ENCODE results near the gene FPR3. TPM values are rescaled to one million over a fixed set of nuclear protein-coding genes. Genes with fewer than 3 reads are reported as not detected.

The FPR3 gene, protein sequence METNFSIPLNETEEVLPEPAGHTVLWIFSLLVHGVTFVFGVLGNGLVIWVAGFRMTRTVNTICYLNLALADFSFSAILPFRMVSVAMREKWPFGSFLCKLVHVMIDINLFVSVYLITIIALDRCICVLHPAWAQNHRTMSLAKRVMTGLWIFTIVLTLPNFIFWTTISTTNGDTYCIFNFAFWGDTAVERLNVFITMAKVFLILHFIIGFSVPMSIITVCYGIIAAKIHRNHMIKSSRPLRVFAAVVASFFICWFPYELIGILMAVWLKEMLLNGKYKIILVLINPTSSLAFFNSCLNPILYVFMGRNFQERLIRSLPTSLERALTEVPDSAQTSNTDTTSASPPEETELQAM
- total RNA-seq, result not detected in 2 replicates
- long read RNA-seq, result 0 reads

DNA sequence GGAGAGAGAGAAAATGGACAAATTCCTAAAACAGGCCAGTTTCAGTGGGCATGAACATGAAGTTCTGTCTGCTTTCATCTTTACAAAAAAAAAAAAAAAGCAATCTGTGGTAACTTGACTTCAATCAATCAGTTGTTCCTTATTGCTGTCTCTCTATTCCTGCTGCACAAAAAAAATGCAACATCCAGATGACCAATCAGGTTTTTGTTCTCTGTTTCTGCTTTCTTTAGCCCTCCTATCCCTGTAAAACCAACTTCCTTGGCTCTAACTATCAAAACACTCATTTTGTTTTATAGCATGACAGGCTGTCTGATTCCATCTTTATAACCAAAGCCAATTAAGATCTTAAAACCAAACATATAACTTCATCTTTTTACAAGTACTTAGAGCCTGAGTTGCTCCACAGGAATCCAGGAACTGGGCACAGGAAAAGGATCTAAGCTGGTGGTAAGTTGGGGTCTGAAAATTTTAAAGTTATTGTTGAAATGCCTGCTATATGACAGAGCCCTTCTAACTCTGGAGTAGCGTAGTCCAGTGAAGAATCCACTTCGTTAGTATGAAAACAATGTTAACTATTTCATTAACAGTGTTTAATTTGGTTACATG lies at the start of gene FPR3:
Gene FPR3, plus strand, starts transcription at position 273 of the 606 bp plus-strand sequence. CDS start 28,592 bp downstream, outside the sequence.
- peaks cover 23% of the 10 kb centered on the region for H3K9me3 Mint-ChIP-seq (ENCODE audit: low read depth)
- no peak within 1 kb of the TSS for H3K4me3 Mint-ChIP-seq (ENCODE audit: low read depth)
- no peaks in the 10 kb centered on the region for H3K4me1 Mint-ChIP-seq (ENCODE audit: low read depth)

DNA sequence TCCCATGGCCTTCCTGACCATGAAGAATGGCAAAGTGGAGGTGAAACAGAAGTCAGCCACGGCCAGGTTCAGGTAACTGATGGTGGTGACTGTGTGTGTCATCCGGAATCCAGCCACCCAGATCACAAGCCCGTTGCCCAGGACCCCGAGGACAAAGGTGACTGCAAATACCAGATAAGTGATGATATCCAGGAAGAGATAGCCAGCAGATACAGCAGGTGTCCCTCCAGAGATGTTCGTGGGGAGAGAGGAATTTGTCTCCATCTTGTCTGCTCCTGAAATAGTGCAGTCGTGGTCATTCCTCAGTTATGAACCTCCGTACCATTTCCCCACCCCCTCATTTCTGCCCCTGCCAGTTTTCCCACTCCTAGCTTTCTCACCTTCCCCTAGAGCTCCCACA lies 48.2 kb upstream of the FPR3 start:
- H3K36me3 Mint-ChIP-seq (ENCODE audit: insufficient read depth), result no peaks in the 10 kb centered on the region
- TF ChIP-seq, protein P1, sequence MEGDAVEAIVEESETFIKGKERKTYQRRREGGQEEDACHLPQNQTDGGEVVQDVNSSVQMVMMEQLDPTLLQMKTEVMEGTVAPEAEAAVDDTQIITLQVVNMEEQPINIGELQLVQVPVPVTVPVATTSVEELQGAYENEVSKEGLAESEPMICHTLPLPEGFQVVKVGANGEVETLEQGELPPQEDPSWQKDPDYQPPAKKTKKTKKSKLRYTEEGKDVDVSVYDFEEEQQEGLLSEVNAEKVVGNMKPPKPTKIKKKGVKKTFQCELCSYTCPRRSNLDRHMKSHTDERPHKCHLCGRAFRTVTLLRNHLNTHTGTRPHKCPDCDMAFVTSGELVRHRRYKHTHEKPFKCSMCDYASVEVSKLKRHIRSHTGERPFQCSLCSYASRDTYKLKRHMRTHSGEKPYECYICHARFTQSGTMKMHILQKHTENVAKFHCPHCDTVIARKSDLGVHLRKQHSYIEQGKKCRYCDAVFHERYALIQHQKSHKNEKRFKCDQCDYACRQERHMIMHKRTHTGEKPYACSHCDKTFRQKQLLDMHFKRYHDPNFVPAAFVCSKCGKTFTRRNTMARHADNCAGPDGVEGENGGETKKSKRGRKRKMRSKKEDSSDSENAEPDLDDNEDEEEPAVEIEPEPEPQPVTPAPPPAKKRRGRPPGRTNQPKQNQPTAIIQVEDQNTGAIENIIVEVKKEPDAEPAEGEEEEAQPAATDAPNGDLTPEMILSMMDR (IDR thresholded peaks at IDR 0.05; ENCODE audit: unreplicated experiment), result no peak
- H3K4me1 Mint-ChIP-seq (ENCODE audit: low read depth), result no peaks in the 10 kb centered on the region
- peaks cover 16% of the 10 kb centered on the region for H3K27me3 Mint-ChIP-seq
- H3K9me3 Mint-ChIP-seq (ENCODE audit: low read depth), result peaks cover 6% of the 10 kb centered on the region
- H3K27ac Mint-ChIP-seq, result no peak overlapping the region
- DNase-seq (ENCODE audit: low spot score, unreplicated experiment), result no peak
- H3K4me3 Mint-ChIP-seq (ENCODE audit: low read depth), result no peak overlapping the region

More for the DNA sequence above, at the start of gene FPR3:
- Mint-ChIP-seq H3K27ac (no peak within 1 kb of the TSS), H3K36me3 (ENCODE audit: insufficient read depth) (no peaks in the 10 kb centered on the region), H3K27me3 (no peaks in the 10 kb centered on the region)
- no peak for DNase-seq (ENCODE audit: low spot score, unreplicated experiment)
- TF ChIP-seq, protein P1 (IDR thresholded peaks at IDR 0.05; ENCODE audit: unreplicated experiment), result no peak

GRCh38 chr19:51749979-51750378 lies 45.0 kb upstream of the FPR3 start:
- Mint-ChIP-seq H3K9me3 (ENCODE audit: low read depth) (peaks cover 6% of the 10 kb centered on the region), H3K4me3 (ENCODE audit: low read depth) (no peak overlapping the region), H3K36me3 (ENCODE audit: insufficient read depth) (no peaks in the 10 kb centered on the region), H3K4me1 (ENCODE audit: low read depth) (no peaks in the 10 kb centered on the region), H3K27me3 (peaks cover 10% of the 10 kb centered on the region), H3K27ac (no peak overlapping the region)
- no peak for DNase-seq (ENCODE audit: low spot score, unreplicated experiment)
- TF ChIP-seq, protein P1 (IDR thresholded peaks at IDR 0.05; ENCODE audit: unreplicated experiment), result no peak

DNA sequence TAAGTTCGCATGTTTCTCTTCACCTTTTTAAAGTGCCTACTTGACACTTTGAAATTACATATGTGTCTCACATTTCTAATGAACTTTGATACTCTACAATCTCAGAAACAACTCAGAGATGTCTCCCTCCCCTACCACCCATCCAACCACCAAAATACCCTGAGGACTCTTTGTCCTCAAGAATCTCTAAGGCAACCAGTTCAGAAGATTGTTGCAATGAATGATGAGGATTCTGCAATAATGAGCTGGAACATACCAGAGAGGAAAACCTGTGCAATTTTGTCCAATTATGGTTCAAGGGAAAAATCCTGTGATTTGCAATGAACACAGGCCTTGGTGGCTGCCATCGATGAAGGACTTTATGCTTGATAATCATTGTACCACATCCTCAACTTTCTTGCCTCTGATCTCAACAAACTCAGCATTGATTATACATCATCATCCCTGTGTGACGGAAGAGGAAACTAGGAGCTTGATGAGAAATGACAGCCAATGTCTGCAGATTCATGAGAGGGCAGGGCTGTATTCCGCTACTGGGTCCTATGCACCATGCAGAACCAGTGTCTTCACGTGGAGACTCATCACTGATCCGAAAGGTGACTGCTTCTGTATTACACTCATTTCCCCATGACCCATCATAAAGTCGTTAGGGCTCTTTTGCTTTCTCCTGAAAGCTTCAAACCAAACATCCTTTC lies 44.4 kb upstream of the FPR3 start:
- Mint-ChIP-seq H3K27me3 (peaks cover 13% of the 10 kb centered on the region), H3K27ac (no peak overlapping the region), H3K4me1 (ENCODE audit: low read depth) (no peaks in the 10 kb centered on the region), H3K9me3 (ENCODE audit: low read depth) (peaks cover 10% of the 10 kb centered on the region), H3K36me3 (ENCODE audit: insufficient read depth) (no peaks in the 10 kb centered on the region), H3K4me3 (ENCODE audit: low read depth) (no peak overlapping the region)
- no peak for DNase-seq (ENCODE audit: low spot score, unreplicated experiment)
- TF ChIP-seq, protein P1 (IDR thresholded peaks at IDR 0.05; ENCODE audit: unreplicated experiment), result no peak

GRCh38 chr19:51751655-51752054 lies 43.3 kb upstream of the FPR3 start, which contains the start of gene FPR1:
FPR1 (minus strand) TSS chr19:51751878; CDS start chr19:51746994, 4,884 bp downstream.
- Mint-ChIP-seq H3K9me3 (ENCODE audit: low read depth) (peaks cover 12% of the 10 kb centered on the region), H3K4me1 (ENCODE audit: low read depth) (no peaks in the 10 kb centered on the region), H3K4me3 (ENCODE audit: low read depth) (no peak within 1 kb of the TSS), H3K36me3 (ENCODE audit: insufficient read depth) (no peaks in the 10 kb centered on the region), H3K27me3 (peaks cover 15% of the 10 kb centered on the region), H3K27ac (no peak within 1 kb of the TSS)
- TF ChIP-seq, protein P1 (IDR thresholded peaks at IDR 0.05; ENCODE audit: unreplicated experiment), result no peak
- DNase-seq (ENCODE audit: low spot score, unreplicated experiment), result no peak

Data from progenitor cell of endocrine pancreas (in vitro differentiated cells).